A673 (cell line): ENCODE data around the gene TMBIM4.

Experiments used
- CTCF ChIP-seq: fragments of 300-800, 200-600 bp; sonication (generic); conservative IDR thresholded peaks from 2 replicates; pipeline ENCODE4 v1.5.1; 2017; ENCODE audit warnings: low read depth, mild to moderate bottlenecking, antibody characterized with exemption, low read length, moderate library complexity, mixed read lengths
- EZH2 ChIP-seq: fragments of 200-600 bp; sonication (generic); IDR thresholded peaks from 2 replicates; pipeline ENCODE4 v1.6.1; 2017; ENCODE audit warnings: borderline replicate concordance, low read depth, mild to moderate bottlenecking, mixed read lengths, antibody characterized with exemption, low read length; ENCODE audit not compliant: poor library complexity, severe bottlenecking

DNA sequence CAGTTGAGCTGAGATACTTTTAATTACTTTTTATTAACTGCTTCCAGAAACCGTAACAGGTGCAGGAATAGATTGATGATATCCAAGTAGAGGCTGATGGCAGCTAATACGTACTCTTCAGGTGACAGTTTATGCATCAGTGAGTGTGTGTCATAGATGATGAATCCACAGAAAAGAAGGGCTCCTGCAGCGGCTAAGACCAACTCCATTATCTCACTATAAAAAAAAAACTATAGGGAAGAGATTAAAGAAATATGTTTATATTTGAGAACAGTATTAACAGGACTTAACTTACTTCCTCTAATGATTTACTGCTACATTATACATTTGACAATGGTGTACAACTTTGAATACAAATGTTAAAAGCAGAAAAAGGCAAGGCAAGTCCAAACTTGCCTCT lies 31.9 kb downstream of the TMBIM4 start:
- TF ChIP-seq CTCF: no peak
- TF ChIP-seq EZH2: no peak
